Calu3 (cell line): ENCODE results near the gene FAM161B. TPM values are rescaled to one million over a fixed set of nuclear protein-coding genes. Genes with fewer than 3 reads are reported as not detected.

ENCODE experiments used
- BruUV-seq: library from RNA; stranded (reverse); fragments of 400-500 nt; replicated peaks from 2 replicates; lab custom pipeline; 2021; lab: Mats Ljungman, UMichigan
- CTCF ChIA-PET: fragments of 300-600 bp; sonication (Branson Sonifier 250); formaldehyde crosslinking; loops from one replicate; lab custom pipeline; 2022; ENCODE audit warnings: antibody characterized with exemption; lab: Charles Lee
- DNase-seq: peaks from one replicate; pipeline ENCODE4 v3.0.0; 2022
- H3K27ac Mint-ChIP-seq: one replicate; pipeline ENCODE4 v1.8.0; 2022; ENCODE audit warnings: mixed read lengths; ENCODE audit not compliant: unreplicated experiment
- H3K27me3 Mint-ChIP-seq: one replicate; pipeline ENCODE4 v1.8.0; 2022; ENCODE audit warnings: mixed read lengths; ENCODE audit not compliant: unreplicated experiment
- H3K36me3 Mint-ChIP-seq: one replicate; pipeline ENCODE4 v1.8.0; 2022; ENCODE audit warnings: mild to moderate bottlenecking, moderate library complexity, mixed read lengths; ENCODE audit not compliant: insufficient read depth, unreplicated experiment
- H3K4me1 Mint-ChIP-seq: one replicate; pipeline ENCODE4 v1.8.0; 2022; ENCODE audit warnings: mild to moderate bottlenecking, low read depth, mixed read lengths; ENCODE audit not compliant: unreplicated experiment
- H3K4me3 Mint-ChIP-seq: one replicate; pipeline ENCODE4 v1.8.0; 2022; ENCODE audit warnings: mild to moderate bottlenecking, low read depth, moderate library complexity, mixed read lengths; ENCODE audit not compliant: unreplicated experiment
- H3K9me3 Mint-ChIP-seq: one replicate; pipeline ENCODE4 v1.8.0; 2022; ENCODE audit warnings: low read depth, mixed read lengths; ENCODE audit not compliant: unreplicated experiment
- intact Hi-C: fragments of 100-400 bp; cut with micrococcal nuclease; formaldehyde crosslinking; loops from one replicate; pipeline ENCODE4 v1.10.0; 2022; ENCODE audit not compliant: unreplicated experiment
- total RNA-seq: library from RNA; stranded (reverse); gene quantifications from 2 replicates; pipeline ENCODE4 v1.2.3, GENCODE V29; 2022
- TF ChIP-seq, protein P1 (sequence below): fragments of 200-600 bp; IDR thresholded peaks from one replicate; pipeline ENCODE4 v1.8.0; 2022; ENCODE audit warnings: antibody characterized with exemption; ENCODE audit not compliant: unreplicated experiment

Gene FAM161B
- total RNA-seq, 1 experiment from 2014 or later = 1.6 TPM

DNA sequence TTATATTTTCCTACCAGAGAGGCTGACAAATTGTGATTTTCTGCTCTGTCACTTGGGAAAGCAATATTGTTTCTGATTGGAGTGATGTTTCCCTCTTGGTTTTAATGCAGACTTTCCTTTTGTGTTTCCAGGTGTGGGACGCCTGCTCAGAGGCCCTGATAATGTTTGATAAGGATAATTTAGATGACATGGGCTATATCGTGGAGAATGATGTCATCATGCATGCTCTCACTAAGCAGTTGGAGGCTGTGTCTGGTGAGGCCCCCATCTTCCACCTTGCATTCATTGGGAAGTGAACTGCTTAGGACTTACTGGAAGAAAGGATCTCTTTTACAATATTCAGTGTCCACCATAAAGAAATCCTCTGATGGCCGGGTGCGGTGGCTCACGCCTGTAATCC is 5.8 kb upstream of the FAM161B start:
- TF ChIP-seq, protein P1, sequence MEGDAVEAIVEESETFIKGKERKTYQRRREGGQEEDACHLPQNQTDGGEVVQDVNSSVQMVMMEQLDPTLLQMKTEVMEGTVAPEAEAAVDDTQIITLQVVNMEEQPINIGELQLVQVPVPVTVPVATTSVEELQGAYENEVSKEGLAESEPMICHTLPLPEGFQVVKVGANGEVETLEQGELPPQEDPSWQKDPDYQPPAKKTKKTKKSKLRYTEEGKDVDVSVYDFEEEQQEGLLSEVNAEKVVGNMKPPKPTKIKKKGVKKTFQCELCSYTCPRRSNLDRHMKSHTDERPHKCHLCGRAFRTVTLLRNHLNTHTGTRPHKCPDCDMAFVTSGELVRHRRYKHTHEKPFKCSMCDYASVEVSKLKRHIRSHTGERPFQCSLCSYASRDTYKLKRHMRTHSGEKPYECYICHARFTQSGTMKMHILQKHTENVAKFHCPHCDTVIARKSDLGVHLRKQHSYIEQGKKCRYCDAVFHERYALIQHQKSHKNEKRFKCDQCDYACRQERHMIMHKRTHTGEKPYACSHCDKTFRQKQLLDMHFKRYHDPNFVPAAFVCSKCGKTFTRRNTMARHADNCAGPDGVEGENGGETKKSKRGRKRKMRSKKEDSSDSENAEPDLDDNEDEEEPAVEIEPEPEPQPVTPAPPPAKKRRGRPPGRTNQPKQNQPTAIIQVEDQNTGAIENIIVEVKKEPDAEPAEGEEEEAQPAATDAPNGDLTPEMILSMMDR = no peak
- DNase-seq = no peak
- Mint-ChIP-seq H3K27ac (no peak overlapping the region), H3K4me3 (no peak overlapping the region), H3K27me3 (no peaks in the 10 kb centered on the region), H3K36me3 (peaks cover under 1% of the 10 kb centered on the region), H3K9me3 (no peaks in the 10 kb centered on the region), H3K4me1 (no peaks in the 10 kb centered on the region)
- intact Hi-C loops = no loop called here
- CTCF ChIA-PET = no interaction called here
- BruUV-seq = no TSS peak

DNA sequence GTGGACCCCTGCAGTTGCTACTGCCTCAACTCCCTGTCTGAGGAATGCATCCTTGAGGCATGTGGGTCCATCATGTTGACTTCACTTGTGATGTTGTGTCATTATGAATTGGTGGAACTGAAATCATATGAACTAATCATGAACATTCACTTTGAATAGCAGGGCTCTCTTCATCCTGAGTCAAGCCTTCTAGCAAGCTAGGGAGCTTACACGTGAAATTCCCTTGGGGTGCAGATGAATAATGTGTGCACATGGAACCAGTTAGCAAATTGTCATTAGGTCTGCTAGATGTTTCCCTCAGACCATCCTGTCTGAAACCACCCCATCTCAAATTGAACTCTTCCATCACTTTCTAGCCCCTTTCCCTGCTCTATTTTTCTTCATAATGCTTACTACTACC is 3.8 kb upstream of the FAM161B start:
- Mint-ChIP-seq H3K36me3 (peaks cover 14% of the 10 kb centered on the region), H3K9me3 (no peaks in the 10 kb centered on the region), H3K27me3 (no peaks in the 10 kb centered on the region), H3K4me1 (no peaks in the 10 kb centered on the region), H3K27ac (no peak overlapping the region), H3K4me3 (no peak overlapping the region)
- CTCF ChIA-PET = no interaction called here
- intact Hi-C loops = no loop called here
- no TSS peak for BruUV-seq
- DNase-seq = no peak
- TF ChIP-seq, protein P1 = no peak

- no TSS peak for BruUV-seq
- H3K4me1 Mint-ChIP-seq = peaks cover 12% of the 10 kb centered on the region
- CTCF ChIA-PET = no interaction called here
Measured at GRCh38 chr14:73945159-73945670, 4.7 kb downstream of the FAM161B start.

DNA sequence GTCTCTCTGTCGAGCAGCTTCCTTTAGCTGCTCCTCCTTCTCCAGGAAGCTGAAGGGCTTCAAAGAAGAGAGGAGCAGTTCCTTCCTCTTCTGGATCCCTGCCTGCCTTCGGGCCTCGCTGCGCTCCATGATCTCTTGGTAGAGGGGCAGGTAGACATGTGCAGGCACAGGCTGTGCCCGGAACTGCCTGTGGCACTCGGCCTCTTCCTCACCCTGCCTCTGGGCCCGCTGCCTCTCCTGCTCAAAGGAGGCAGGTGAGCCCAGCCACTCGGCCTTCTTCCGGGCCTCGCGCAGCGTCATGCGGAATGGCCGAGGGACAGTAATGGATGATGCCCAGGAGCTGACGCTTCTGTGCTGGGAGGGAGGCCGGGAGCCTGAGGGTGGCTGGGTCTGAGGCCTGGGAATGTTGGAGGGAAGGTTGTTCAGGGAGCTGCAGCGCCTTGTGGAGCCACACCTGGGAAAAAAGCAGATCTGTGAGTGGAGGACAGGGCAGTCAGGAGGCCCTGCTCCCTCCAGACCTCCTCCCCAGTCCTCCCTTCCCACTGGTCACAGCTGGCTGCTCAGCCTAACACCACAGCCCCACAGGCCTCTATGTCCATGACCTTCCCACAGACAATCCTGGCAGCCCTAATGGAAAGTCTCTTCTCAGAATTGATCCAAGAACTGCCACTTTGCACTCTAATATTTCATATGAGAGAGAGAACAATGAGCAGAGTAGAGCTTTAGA is 5.3 kb downstream of the FAM161B start:
- peaks cover 8% of the 10 kb centered on the region for H3K36me3 Mint-ChIP-seq
- TF ChIP-seq, protein P1 = no peak
- CTCF ChIA-PET = no interaction called here

More at GRCh38 chr14:73945159-73945670, 4.7 kb downstream of the FAM161B start:
- TF ChIP-seq, protein P1 = no peak
- Mint-ChIP-seq H3K36me3 (peaks cover 15% of the 10 kb centered on the region), H3K27me3 (peaks cover 13% of the 10 kb centered on the region), H3K27ac (no peak overlapping the region), H3K4me3 (no peak overlapping the region), H3K9me3 (no peaks in the 10 kb centered on the region)
- DNase-seq = no peak
- intact Hi-C loops = no loop called here

More for the DNA sequence above, 5.3 kb downstream of the FAM161B start:
- BruUV-seq = no TSS peak
- H3K4me1 Mint-ChIP-seq = peaks cover 12% of the 10 kb centered on the region
- no peak overlapping the region for H3K4me3 Mint-ChIP-seq
- no peak for DNase-seq
- H3K27ac Mint-ChIP-seq = no peak overlapping the region
- no peaks in the 10 kb centered on the region for H3K9me3 Mint-ChIP-seq
- H3K27me3 Mint-ChIP-seq = peaks cover 13% of the 10 kb centered on the region
- intact Hi-C loops = no loop called here
